GM12878 (cell line): ENCODE data around the gene BCL2L14. TPM values are rescaled to one million over a fixed set of nuclear protein-coding genes. Genes with fewer than 3 reads are reported as not detected.

Experiments
- CBX5 ChIP-seq: sonication (generic); IDR thresholded peaks from 2 replicates; pipeline ENCODE4 v1.6.1; 2016; ENCODE audit warnings: low read depth, moderate library complexity, mild to moderate bottlenecking, inconsistent platforms
- CHD4 ChIP-seq: fragments of 200-600 bp; sonication (generic); IDR thresholded peaks from 2 replicates; pipeline ENCODE4 v1.6.1; 2016; ENCODE audit warnings: mild to moderate bottlenecking
- CREB1 ChIP-seq: IDR thresholded peaks from 2 replicates; pipeline ENCODE4 v1.6.1; 2012; ENCODE audit warnings: low read depth, mild to moderate bottlenecking, inconsistent platforms
- HDAC2 ChIP-seq: fragments of 200-600 bp; sonication (generic); IDR thresholded peaks from 2 replicates; pipeline ENCODE4 v1.6.1; 2017
- MEF2B ChIP-seq: fragments of 450-650 bp; IDR thresholded peaks from 2 replicates; pipeline ENCODE4 v1.6.1; 2018; ENCODE audit warnings: mild to moderate bottlenecking, moderate library complexity; ENCODE audit not compliant: partially characterized antibody, poor library complexity, severe bottlenecking
- MTA3 ChIP-seq: IDR thresholded peaks from 2 replicates; pipeline ENCODE4 v1.6.1; 2012; ENCODE audit warnings: low read length, inconsistent platforms, borderline replicate concordance
- PAX5 ChIP-seq: IDR thresholded peaks from 2 replicates; pipeline ENCODE4 v1.6.1; 2011; ENCODE audit warnings: low read depth, low read length, borderline replicate concordance
- POLR2A ChIP-seq: IDR thresholded peaks from 2 replicates; pipeline ENCODE4 v1.6.1; 2011; ENCODE audit warnings: low read depth, mild to moderate bottlenecking, low read length
- RCOR1 ChIP-seq: conservative IDR thresholded peaks from 2 replicates; pipeline ENCODE4 v1.6.1; 2012; ENCODE audit warnings: low read depth, low read length, improper control_type of control experiment
- TAF1 ChIP-seq: IDR thresholded peaks from 2 replicates; pipeline ENCODE4 v1.6.1; 2011; ENCODE audit warnings: mild to moderate bottlenecking, low read depth, low read length, borderline replicate concordance
- ZNF217 ChIP-seq: fragments of 450-650 bp; IDR thresholded peaks from 2 replicates; pipeline ENCODE4 v1.6.1; 2017; ENCODE audit warnings: antibody characterized with exemption, mild to moderate bottlenecking
- polyA plus RNA-seq, 11 experiments: library from polyadenylated mRNA; depleted of rRNA in 4 of 11; unstranded in 6 of 11; stranded (reverse) in 5 of 11; fragments of >200 nt; fragmentation: Nextera tagmentation in 4 of 11; fragmentation: Illumina TruSeq in 1 of 11; extraction: Ambion mirVana in 4 of 11; extraction: Trizol in 1 of 11; gene quantifications; 1 replicate in 1 of 11; 2 replicates in 10 of 11; pipeline versions ENCODE4 v1.2.1 to v1.2.3, GENCODE V29; 2011 to 2016; ENCODE audit warnings: inconsistent platforms in 2 of 11, missing spikeins in 2 of 11, low read depth in 1 of 11
- total RNA-seq, 4 experiments: library from RNA; depleted of rRNA in 3 of 4; stranded (reverse); fragments of >200 nt in 3 of 4; fragmentation: Illumina TruSeq in 1 of 4; extraction: Trizol in 1 of 4; gene quantifications; 2 replicates each; pipeline versions ENCODE4 v1.2.1 to v1.2.3, GENCODE V29; 2013 to 2021
- TF ChIP-seq, protein P1 (sequence below): fragments of 450-650 bp; IDR thresholded peaks from 2 replicates; pipeline ENCODE4 v1.6.1; 2017; ENCODE audit warnings: mild to moderate bottlenecking, moderate library complexity
- TF ChIP-seq, protein P2 (sequence below): IDR thresholded peaks from 2 replicates; pipeline ENCODE4 v1.6.1; 2012; ENCODE audit warnings: improper control_type of control experiment, low read depth, low read length; ENCODE audit not compliant: insufficient replicate concordance
- TF ChIP-seq, protein P3 (sequence below): fragments of 450-650 bp; IDR thresholded peaks from 2 replicates; pipeline ENCODE4 v1.6.1; 2017; ENCODE audit warnings: mild to moderate bottlenecking, moderate library complexity
- TF ChIP-seq, protein P4 (sequence below): IDR thresholded peaks from 2 replicates; pipeline ENCODE4 v1.6.1; 2011; ENCODE audit warnings: borderline replicate concordance, low read depth, mild to moderate bottlenecking, moderate library complexity, low read length; ENCODE audit not compliant: insufficient read depth, poor library complexity, severe bottlenecking

Gene BCL2L14
- total and polyA plus RNA-seq, 10 of the 15 experiments (the other 5 are each of a cell fraction or from before 2014, with no cell fraction given) = 0.59 to 2.5 (median 0.90) TPM

DNA sequence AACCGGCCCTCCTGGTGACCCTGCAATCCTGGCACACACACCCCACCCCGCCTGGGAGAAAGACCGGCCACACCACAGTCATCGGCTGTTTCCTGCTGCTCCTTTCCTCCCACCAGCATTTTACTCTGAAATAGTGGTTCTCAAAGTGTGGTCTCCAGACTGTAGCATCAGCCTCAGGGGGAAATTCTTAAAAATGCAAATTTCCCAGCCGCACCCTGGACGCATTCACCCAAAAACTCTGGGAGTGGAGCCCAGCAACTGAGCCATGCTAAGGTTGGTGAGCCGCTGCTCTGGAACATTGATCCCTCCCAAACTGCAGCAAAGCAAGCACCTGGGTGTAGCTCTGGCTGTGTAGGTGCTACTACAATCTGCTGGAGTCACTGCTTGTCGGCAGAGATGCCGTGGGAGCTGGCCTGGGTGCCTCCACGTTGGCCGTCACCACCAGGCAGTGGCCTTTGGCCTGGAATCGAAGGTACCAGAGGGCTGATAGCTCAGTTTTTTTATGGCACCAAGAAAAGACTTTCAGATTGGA is 38.4 kb upstream of the BCL2L14 start (continued):
- no peak for TF ChIP-seq CHD4
- 0 out of 2 replicates have a peak, but pooled peaks have one; percentile 34 for TF ChIP-seq TAF1
- TF ChIP-seq, protein P1, sequence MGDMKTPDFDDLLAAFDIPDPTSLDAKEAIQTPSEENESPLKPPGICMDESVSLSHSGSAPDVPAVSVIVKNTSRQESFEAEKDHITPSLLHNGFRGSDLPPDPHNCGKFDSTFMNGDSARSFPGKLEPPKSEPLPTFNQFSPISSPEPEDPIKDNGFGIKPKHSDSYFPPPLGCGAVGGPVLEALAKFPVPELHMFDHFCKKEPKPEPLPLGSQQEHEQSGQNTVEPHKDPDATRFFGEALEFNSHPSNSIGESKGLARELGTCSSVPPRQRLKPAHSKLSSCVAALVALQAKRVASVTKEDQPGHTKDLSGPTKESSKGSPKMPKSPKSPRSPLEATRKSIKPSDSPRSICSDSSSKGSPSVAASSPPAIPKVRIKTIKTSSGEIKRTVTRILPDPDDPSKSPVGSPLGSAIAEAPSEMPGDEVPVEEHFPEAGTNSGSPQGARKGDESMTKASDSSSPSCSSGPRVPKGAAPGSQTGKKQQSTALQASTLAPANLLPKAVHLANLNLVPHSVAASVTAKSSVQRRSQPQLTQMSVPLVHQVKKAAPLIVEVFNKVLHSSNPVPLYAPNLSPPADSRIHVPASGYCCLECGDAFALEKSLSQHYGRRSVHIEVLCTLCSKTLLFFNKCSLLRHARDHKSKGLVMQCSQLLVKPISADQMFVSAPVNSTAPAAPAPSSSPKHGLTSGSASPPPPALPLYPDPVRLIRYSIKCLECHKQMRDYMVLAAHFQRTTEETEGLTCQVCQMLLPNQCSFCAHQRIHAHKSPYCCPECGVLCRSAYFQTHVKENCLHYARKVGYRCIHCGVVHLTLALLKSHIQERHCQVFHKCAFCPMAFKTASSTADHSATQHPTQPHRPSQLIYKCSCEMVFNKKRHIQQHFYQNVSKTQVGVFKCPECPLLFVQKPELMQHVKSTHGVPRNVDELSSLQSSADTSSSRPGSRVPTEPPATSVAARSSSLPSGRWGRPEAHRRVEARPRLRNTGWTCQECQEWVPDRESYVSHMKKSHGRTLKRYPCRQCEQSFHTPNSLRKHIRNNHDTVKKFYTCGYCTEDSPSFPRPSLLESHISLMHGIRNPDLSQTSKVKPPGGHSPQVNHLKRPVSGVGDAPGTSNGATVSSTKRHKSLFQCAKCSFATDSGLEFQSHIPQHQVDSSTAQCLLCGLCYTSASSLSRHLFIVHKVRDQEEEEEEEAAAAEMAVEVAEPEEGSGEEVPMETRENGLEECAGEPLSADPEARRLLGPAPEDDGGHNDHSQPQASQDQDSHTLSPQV = peak; percentile 60; the same call in 1 of the 2 replicates
- TF ChIP-seq, protein P2, sequence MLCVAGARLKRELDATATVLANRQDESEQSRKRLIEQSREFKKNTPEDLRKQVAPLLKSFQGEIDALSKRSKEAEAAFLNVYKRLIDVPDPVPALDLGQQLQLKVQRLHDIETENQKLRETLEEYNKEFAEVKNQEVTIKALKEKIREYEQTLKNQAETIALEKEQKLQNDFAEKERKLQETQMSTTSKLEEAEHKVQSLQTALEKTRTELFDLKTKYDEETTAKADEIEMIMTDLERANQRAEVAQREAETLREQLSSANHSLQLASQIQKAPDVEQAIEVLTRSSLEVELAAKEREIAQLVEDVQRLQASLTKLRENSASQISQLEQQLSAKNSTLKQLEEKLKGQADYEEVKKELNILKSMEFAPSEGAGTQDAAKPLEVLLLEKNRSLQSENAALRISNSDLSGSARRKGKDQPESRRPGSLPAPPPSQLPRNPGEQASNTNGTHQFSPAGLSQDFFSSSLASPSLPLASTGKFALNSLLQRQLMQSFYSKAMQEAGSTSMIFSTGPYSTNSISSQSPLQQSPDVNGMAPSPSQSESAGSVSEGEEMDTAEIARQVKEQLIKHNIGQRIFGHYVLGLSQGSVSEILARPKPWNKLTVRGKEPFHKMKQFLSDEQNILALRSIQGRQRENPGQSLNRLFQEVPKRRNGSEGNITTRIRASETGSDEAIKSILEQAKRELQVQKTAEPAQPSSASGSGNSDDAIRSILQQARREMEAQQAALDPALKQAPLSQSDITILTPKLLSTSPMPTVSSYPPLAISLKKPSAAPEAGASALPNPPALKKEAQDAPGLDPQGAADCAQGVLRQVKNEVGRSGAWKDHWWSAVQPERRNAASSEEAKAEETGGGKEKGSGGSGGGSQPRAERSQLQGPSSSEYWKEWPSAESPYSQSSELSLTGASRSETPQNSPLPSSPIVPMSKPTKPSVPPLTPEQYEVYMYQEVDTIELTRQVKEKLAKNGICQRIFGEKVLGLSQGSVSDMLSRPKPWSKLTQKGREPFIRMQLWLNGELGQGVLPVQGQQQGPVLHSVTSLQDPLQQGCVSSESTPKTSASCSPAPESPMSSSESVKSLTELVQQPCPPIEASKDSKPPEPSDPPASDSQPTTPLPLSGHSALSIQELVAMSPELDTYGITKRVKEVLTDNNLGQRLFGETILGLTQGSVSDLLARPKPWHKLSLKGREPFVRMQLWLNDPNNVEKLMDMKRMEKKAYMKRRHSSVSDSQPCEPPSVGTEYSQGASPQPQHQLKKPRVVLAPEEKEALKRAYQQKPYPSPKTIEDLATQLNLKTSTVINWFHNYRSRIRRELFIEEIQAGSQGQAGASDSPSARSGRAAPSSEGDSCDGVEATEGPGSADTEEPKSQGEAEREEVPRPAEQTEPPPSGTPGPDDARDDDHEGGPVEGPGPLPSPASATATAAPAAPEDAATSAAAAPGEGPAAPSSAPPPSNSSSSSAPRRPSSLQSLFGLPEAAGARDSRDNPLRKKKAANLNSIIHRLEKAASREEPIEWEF = no peak
- TF ChIP-seq PAX5 = peak; percentile 62; the same call in 1 of the 2 replicates
- TF ChIP-seq RCOR1 = 0 out of 2 replicates have a peak, but pooled peaks have one; percentile 24
- TF ChIP-seq, protein P3, sequence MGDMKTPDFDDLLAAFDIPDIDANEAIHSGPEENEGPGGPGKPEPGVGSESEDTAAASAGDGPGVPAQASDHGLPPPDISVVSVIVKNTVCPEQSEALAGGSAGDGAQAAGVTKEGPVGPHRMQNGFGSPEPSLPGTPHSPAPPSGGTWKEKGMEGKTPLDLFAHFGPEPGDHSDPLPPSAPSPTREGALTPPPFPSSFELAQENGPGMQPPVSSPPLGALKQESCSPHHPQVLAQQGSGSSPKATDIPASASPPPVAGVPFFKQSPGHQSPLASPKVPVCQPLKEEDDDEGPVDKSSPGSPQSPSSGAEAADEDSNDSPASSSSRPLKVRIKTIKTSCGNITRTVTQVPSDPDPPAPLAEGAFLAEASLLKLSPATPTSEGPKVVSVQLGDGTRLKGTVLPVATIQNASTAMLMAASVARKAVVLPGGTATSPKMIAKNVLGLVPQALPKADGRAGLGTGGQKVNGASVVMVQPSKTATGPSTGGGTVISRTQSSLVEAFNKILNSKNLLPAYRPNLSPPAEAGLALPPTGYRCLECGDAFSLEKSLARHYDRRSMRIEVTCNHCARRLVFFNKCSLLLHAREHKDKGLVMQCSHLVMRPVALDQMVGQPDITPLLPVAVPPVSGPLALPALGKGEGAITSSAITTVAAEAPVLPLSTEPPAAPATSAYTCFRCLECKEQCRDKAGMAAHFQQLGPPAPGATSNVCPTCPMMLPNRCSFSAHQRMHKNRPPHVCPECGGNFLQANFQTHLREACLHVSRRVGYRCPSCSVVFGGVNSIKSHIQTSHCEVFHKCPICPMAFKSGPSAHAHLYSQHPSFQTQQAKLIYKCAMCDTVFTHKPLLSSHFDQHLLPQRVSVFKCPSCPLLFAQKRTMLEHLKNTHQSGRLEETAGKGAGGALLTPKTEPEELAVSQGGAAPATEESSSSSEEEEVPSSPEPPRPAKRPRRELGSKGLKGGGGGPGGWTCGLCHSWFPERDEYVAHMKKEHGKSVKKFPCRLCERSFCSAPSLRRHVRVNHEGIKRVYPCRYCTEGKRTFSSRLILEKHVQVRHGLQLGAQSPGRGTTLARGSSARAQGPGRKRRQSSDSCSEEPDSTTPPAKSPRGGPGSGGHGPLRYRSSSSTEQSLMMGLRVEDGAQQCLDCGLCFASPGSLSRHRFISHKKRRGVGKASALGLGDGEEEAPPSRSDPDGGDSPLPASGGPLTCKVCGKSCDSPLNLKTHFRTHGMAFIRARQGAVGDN = peak; percentile 81
- TF ChIP-seq POLR2A = peak; percentile 55; the same call in 1 of the 2 replicates
- TF ChIP-seq, protein P4, sequence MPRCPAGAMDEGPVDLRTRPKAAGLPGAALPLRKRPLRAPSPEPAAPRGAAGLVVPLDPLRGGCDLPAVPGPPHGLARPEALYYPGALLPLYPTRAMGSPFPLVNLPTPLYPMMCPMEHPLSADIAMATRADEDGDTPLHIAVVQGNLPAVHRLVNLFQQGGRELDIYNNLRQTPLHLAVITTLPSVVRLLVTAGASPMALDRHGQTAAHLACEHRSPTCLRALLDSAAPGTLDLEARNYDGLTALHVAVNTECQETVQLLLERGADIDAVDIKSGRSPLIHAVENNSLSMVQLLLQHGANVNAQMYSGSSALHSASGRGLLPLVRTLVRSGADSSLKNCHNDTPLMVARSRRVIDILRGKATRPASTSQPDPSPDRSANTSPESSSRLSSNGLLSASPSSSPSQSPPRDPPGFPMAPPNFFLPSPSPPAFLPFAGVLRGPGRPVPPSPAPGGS = no peak
- TF ChIP-seq HDAC2 = no peak
- no peak for TF ChIP-seq MTA3
- TF ChIP-seq CREB1 = peak; percentile 23; the same call in 1 of the 2 replicates
- TF ChIP-seq MEF2B = peak; percentile 70
- TF ChIP-seq ZNF217 = no peak
- peak; percentile 82; the same call in 1 of the 2 replicates for TF ChIP-seq CBX5
